ENCODE measurements around the gene HTT. TPM values are rescaled to one million over a fixed set of nuclear protein-coding genes. Genes with fewer than 3 reads are reported as not detected.
"Not testable (repeated sequence)": the region's sequence is repeated elsewhere in the genome, so short reads cannot be mapped to it uniquely, and the experiment has no call there.

HTT gene
- total RNA-seq, 2 experiments from 2014 or later: 57.6 to 69.8 TPM

- peaks cover 7% of the 10 kb centered on the region for H3K9me3 Mint-ChIP-seq
- ChIA-PET POLR2A (interaction anchor here (0.7 kb wide), 1 partner anchor 688 kb away, joined by 3 read pairs; no protein-coding TSS in a partner anchor), CTCF (interaction anchor here (0.6 to 1.4 kb wide), 6 partner anchors 8 to 102 kb away, joined by 3 to 7 read pairs (median 4); no protein-coding TSS in a partner anchor)
- H3K4me3 Mint-ChIP-seq: peak overlapping the region; percentile 68
- peak overlapping the region; percentile 79 for H3K27ac Mint-ChIP-seq
- peaks cover 2% of the 10 kb centered on the region for H3K27me3 Mint-ChIP-seq
- intact Hi-C loops (cut with micrococcal nuclease): loop anchor here (1.0 to 10.0 kb wide), 7 partner anchors 27 to 395 kb away; partner anchors contain the start of genes HGFAC, HTT and HTT-AS
- DNase-seq: peak; percentile 93
- H3K36me3 Mint-ChIP-seq: peaks cover 6% of the 10 kb centered on the region
- H3K4me1 Mint-ChIP-seq (ENCODE audit: low read depth): peaks cover 38% of the 10 kb centered on the region
These were observed 26.8 kb upstream of the HTT start for GRCh38 chr4:3047464-3048286.

- peaks cover 14% of the 10 kb centered on the region for H3K4me1 Mint-ChIP-seq (ENCODE audit: low read depth)
- POLR2A ChIA-PET; intact Hi-C loops (cut with micrococcal nuclease); H3K27ac Mint-ChIP-seq; H3K4me3 Mint-ChIP-seq; DNase-seq; H3K36me3 Mint-ChIP-seq; H3K27me3 Mint-ChIP-seq: not testable (repeated sequence)
- peaks cover 15% of the 10 kb centered on the region for H3K9me3 Mint-ChIP-seq
- CTCF ChIA-PET: interaction anchor here (0.5 kb wide), 1 partner anchor 454 kb away, joined by 3 read pairs; no protein-coding TSS in a partner anchor
These were observed 23.2 kb upstream of the HTT start for GRCh38 chr4:3051141-3051897.

GRCh38 chr4:3054169-3054759, 20.2 kb upstream of the HTT start:
- no peak for DNase-seq
- no peaks in the 10 kb centered on the region for H3K27me3 Mint-ChIP-seq
- ChIA-PET POLR2A (no interaction called here), CTCF (interaction anchor here (1.6 kb wide), 1 partner anchor 75 kb away, joined by 4 read pairs; no protein-coding TSS in a partner anchor)
- intact Hi-C loops (cut with micrococcal nuclease): no loop called here
- H3K4me1 Mint-ChIP-seq (ENCODE audit: low read depth): no peaks in the 10 kb centered on the region
- H3K27ac Mint-ChIP-seq: no peak overlapping the region
- peaks cover 20% of the 10 kb centered on the region for H3K9me3 Mint-ChIP-seq
- peaks cover 6% of the 10 kb centered on the region for H3K36me3 Mint-ChIP-seq
- H3K4me3 Mint-ChIP-seq: no peak overlapping the region

GRCh38 chr4:3059943-3060342, 14.5 kb upstream of the HTT start:
- Mint-ChIP-seq H3K27ac (no peak overlapping the region), H3K36me3 (peaks cover 3% of the 10 kb centered on the region), H3K4me3 (no peak overlapping the region), H3K9me3 (peaks cover 16% of the 10 kb centered on the region), H3K27me3 (peaks cover 2% of the 10 kb centered on the region), H3K4me1 (ENCODE audit: low read depth) (no peaks in the 10 kb centered on the region)
- ChIA-PET POLR2A (no interaction called here), CTCF (no interaction called here)
- intact Hi-C loops (cut with micrococcal nuclease): no loop called here
- no peak for DNase-seq

DNA sequence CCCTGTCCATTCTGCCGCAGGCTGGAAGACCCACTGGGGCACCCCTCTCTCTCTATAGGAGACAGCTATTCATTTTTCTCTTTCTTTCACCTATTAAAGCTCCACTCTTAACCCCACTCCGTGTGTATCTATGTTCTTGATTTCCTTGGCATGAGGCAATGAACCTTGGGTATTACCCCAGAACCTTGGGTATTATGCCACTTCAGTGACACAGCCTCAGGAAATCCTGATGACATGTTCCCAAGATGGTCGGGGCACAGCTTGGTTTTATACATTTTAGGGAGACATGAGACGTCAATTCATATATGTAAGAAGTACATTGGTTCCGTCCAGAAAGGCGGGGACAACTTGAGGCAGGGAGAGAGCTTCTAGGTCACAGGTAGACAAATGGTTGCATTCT, 13.5 kb upstream of the HTT start:
- DNase-seq: no peak

DNA sequence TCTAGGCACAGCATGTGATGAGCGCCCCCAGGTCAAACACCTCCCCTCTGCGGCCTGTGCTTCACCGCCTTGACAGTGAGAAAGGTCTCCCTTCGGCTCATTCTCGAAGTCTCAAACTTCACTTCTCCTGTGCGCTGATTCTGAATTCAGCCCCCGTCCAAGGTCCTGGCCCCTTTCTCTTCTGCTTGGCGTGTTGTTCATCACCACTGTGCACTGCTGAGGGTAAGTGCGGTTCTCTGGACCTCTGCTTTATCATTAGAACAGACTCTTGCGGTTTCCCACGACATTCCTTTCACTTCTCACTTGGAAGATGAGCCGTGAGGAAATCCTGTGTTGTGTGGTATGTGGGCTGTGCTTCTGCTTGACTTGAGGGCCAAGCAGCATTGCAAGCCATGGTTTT, 12.0 kb upstream of the HTT start:
- ChIA-PET POLR2A (no interaction called here), CTCF (interaction anchor here (1.2 kb wide), 1 partner anchor 84 kb away, joined by 3 read pairs; no protein-coding TSS in a partner anchor)
- DNase-seq: no peak
- peaks cover 2% of the 10 kb centered on the region for H3K27me3 Mint-ChIP-seq
- H3K9me3 Mint-ChIP-seq: no peaks in the 10 kb centered on the region
- no peak overlapping the region for H3K27ac Mint-ChIP-seq
- no peak overlapping the region for H3K4me3 Mint-ChIP-seq
- H3K36me3 Mint-ChIP-seq: no peaks in the 10 kb centered on the region
- intact Hi-C loops (cut with micrococcal nuclease): no loop called here
- no peaks in the 10 kb centered on the region for H3K4me1 Mint-ChIP-seq (ENCODE audit: low read depth)

More for the DNA sequence above, 13.5 kb upstream of the HTT start:
- Mint-ChIP-seq H3K27ac (no peak overlapping the region), H3K4me1 (ENCODE audit: low read depth) (no peaks in the 10 kb centered on the region), H3K36me3 (no peaks in the 10 kb centered on the region), H3K9me3 (peaks cover 9% of the 10 kb centered on the region), H3K27me3 (peaks cover 2% of the 10 kb centered on the region), H3K4me3 (no peak overlapping the region)
- ChIA-PET CTCF (interaction anchor here (1.2 to 2.0 kb wide), 2 partner anchors 12 to 19 kb away, joined by 3 to 6 read pairs; no protein-coding TSS in a partner anchor), POLR2A (no interaction called here)
- intact Hi-C loops (cut with micrococcal nuclease): no loop called here

DNA sequence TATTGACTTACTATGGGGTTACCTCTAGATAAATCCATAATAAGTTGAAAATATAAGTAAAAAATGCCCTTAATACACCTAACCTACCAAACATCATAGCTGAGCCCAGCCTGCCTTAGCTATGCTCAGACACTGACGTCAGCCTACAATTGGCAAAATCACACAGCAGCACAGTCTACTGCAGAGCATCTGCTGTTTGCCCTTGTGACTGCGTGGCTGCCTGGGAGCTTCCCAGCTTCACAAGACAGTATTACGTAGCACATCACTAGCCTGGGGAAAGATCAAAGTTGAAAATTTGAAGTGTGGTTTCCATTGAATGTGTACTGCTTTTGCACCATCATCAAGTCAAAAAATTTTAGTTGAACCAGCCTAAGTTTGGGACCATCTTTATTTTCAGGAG, 8.9 kb upstream of the HTT start:
- H3K9me3 Mint-ChIP-seq: no peaks in the 10 kb centered on the region
- no peak overlapping the region for H3K4me3 Mint-ChIP-seq
- no peak for DNase-seq
- no peaks in the 10 kb centered on the region for H3K36me3 Mint-ChIP-seq
- H3K27ac Mint-ChIP-seq: no peak overlapping the region
- POLR2A ChIA-PET: no interaction called here
- H3K4me1 Mint-ChIP-seq (ENCODE audit: low read depth): no peaks in the 10 kb centered on the region
- CTCF ChIA-PET: no interaction called here
- intact Hi-C loops (cut with micrococcal nuclease): no loop called here
- peaks cover 2% of the 10 kb centered on the region for H3K27me3 Mint-ChIP-seq

GRCh38 chr4:3066836-3067400, 7.6 kb upstream of the HTT start:
- CTCF ChIA-PET: no interaction called here
- H3K27ac Mint-ChIP-seq: no peak overlapping the region

DNA sequence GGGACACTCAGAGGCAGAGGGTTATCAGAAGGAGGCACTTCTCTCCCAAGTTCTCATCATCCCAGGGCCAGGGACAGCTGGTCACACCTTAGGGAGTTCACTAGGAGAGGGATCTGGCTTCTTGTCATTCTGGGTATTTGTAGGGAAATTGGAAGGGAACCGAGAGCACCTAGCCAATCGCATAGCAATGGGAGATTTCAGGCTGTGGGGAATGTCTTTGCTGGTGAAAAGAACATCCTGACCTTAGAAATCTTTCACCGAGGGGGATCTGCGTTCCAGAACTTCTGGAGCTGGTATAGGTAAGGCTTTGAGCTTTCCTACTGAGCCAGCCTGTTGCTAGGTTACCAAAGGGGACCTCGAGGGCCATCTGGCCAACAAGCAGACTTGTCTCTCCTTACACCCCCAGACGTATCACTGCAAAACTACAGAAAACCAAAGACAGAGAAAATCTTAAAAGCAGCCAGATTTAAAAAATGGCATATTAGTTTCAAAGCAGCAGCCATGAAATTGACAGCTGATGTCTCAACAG, 6.9 kb upstream of the HTT start:
- POLR2A ChIA-PET: no interaction called here
- no peak for DNase-seq
- Mint-ChIP-seq H3K9me3 (no peaks in the 10 kb centered on the region), H3K27ac (no peak overlapping the region), H3K27me3 (no peaks in the 10 kb centered on the region), H3K4me3 (no peak overlapping the region), H3K4me1 (ENCODE audit: low read depth) (no peaks in the 10 kb centered on the region), H3K36me3 (no peaks in the 10 kb centered on the region)
- CTCF ChIA-PET: no interaction called here
- intact Hi-C loops (cut with micrococcal nuclease): no loop called here

More at GRCh38 chr4:3066836-3067400, 7.6 kb upstream of the HTT start:
- Mint-ChIP-seq H3K9me3 (no peaks in the 10 kb centered on the region), H3K4me1 (ENCODE audit: low read depth) (no peaks in the 10 kb centered on the region), H3K36me3 (no peaks in the 10 kb centered on the region), H3K4me3 (no peak overlapping the region), H3K27me3 (no peaks in the 10 kb centered on the region)
- POLR2A ChIA-PET: no interaction called here
- intact Hi-C loops (cut with micrococcal nuclease): no loop called here
- DNase-seq: no peak

GRCh38 chr4:3069661-3070199, 4.8 kb upstream of the HTT start:
- no peak for DNase-seq
- Mint-ChIP-seq H3K4me1 (ENCODE audit: low read depth) (no peaks in the 10 kb centered on the region), H3K27ac (no peak overlapping the region), H3K9me3 (no peaks in the 10 kb centered on the region), H3K36me3 (no peaks in the 10 kb centered on the region), H3K4me3 (no peak overlapping the region), H3K27me3 (no peaks in the 10 kb centered on the region)
- ChIA-PET POLR2A (no interaction called here), CTCF (interaction anchor here (1.4 kb wide), 1 partner anchor 32 kb away, joined by 3 read pairs; no protein-coding TSS in a partner anchor)
- intact Hi-C loops (cut with micrococcal nuclease): no loop called here

DNA sequence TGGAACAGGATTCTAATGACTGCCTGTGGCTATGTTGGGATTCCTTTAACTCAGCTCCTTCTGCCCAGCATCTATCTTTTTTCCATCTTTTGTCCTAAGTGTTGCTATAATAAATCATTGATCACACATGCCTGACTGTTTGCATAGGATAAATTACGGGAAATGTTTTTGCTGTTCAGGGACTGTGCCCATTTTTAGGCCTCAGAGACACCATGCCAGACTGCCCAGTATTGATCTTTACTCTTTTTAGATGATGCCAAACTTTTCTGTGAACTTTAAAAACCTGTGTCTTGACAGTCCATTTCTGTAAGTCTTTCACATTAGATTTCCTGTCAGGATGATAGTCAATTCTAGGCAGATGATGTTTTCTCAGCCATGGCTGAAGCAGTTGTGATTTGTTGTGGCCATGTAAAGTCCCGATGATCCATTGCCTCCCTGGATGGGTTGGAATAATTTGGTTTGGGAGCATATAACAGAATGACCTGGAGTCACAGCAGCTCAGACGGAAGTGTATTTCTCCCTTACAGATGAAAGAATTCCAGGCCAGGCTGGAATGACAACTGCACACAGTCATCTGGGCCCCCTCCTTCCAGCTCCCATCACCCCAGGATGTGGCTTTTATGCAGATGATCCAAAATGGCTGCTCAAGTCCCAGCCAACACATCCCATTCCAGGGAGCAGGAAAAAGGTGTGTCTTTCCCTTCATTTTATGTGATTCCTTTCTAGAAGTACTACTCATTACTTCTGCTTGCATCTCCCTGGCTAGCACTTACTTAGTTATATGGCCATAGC, 3.6 kb upstream of the HTT start:
- Mint-ChIP-seq H3K9me3 (no peaks in the 10 kb centered on the region), H3K27ac (no peak overlapping the region), H3K27me3 (no peaks in the 10 kb centered on the region), H3K4me1 (ENCODE audit: low read depth) (peaks cover 6% of the 10 kb centered on the region), H3K36me3 (no peaks in the 10 kb centered on the region), H3K4me3 (no peak overlapping the region)
- POLR2A ChIA-PET: no interaction called here
- intact Hi-C loops (cut with micrococcal nuclease): no loop called here
- CTCF ChIA-PET: no interaction called here
- no peak for DNase-seq
